Measurements from ENCODE around the gene GDAP1L1. TPM values are rescaled to one million over a fixed set of nuclear protein-coding genes. Genes with fewer than 3 reads are reported as not detected.

Gene GDAP1L1
- total RNA-seq, 1 experiment from 2014 or later = 0.54 TPM

GRCh38 chr20:44212792-44213191 is 34.3 kb upstream of the GDAP1L1 start:
- H3K4me1 ChIP-seq (ENCODE audit: insufficient read depth, low read length, poor library complexity, severe bottlenecking) = peaks cover 20% of the 10 kb centered on the region
- CTCF ChIA-PET = no interaction called here
- intact Hi-C loops (cut with micrococcal nuclease; ENCODE audit: unreplicated experiment) = loop anchor here (10.0 kb wide), 1 partner anchor 522 kb away; no protein-coding TSS in a partner anchor
- BruUV-seq (replicated peaks) = no TSS peak
- no peaks in the 10 kb centered on the region for H3K36me3 ChIP-seq (ENCODE audit: insufficient read depth, low read length, poor library complexity, severe bottlenecking)
- no peaks in the 10 kb centered on the region for H3K9me3 ChIP-seq (ENCODE audit: low read depth, low read length, poor library complexity, severe bottlenecking)
- no peak for DNase-seq (ENCODE audit: low spot score)
- POLR2A ChIA-PET (ENCODE audit: low non-redundant PET) = no interaction called here
- no peak overlapping the region for H3K27ac ChIP-seq (ENCODE audit: low read depth, low read length, poor library complexity, severe bottlenecking)
- TF ChIP-seq EZH2 (IDR thresholded peaks at IDR 0.05; ENCODE audit: borderline replicate concordance, low read depth, low read length, poor library complexity, severe bottlenecking) = no peak
- TF ChIP-seq CTCF (conservative IDR thresholded peaks at IDR 0.05; ENCODE audit: low read depth, low read length) = no peak
- H3K4me3 ChIP-seq (ENCODE audit: low read depth, low read length, poor library complexity, severe bottlenecking) = no peak overlapping the region
- H3K27me3 ChIP-seq (replicated peaks; ENCODE audit: insufficient read depth, low read depth, low read length, poor library complexity) = no peaks in the 10 kb centered on the region

GRCh38 chr20:44215125-44215524 is 32.0 kb upstream of the GDAP1L1 start:
- intact Hi-C loops (cut with micrococcal nuclease; ENCODE audit: unreplicated experiment) = loop anchor here (1.0 to 10.0 kb wide), 4 partner anchors 96 to 520 kb away; partner anchors contain the start of gene FITM2
- H3K4me1 ChIP-seq (ENCODE audit: insufficient read depth, low read length, poor library complexity, severe bottlenecking) = peaks cover 5% of the 10 kb centered on the region
- no peaks in the 10 kb centered on the region for H3K9me3 ChIP-seq (ENCODE audit: low read depth, low read length, poor library complexity, severe bottlenecking)
- TF ChIP-seq EZH2 (IDR thresholded peaks at IDR 0.05; ENCODE audit: borderline replicate concordance, low read depth, low read length, poor library complexity, severe bottlenecking) (no peak), CTCF (conservative IDR thresholded peaks at IDR 0.05; ENCODE audit: low read depth, low read length) (peak; percentile 85)
- H3K27ac ChIP-seq (ENCODE audit: low read depth, low read length, poor library complexity, severe bottlenecking) = no peak overlapping the region
- no TSS peak for BruUV-seq (replicated peaks)
- ChIA-PET CTCF (no interaction called here), POLR2A (ENCODE audit: low non-redundant PET) (no interaction called here)
- no peak overlapping the region for H3K4me3 ChIP-seq (ENCODE audit: low read depth, low read length, poor library complexity, severe bottlenecking)
- H3K27me3 ChIP-seq (replicated peaks; ENCODE audit: insufficient read depth, low read depth, low read length, poor library complexity) = no peaks in the 10 kb centered on the region
- DNase-seq (ENCODE audit: low spot score) = peak; percentile 74
- H3K36me3 ChIP-seq (ENCODE audit: insufficient read depth, low read length, poor library complexity, severe bottlenecking) = no peaks in the 10 kb centered on the region

DNA sequence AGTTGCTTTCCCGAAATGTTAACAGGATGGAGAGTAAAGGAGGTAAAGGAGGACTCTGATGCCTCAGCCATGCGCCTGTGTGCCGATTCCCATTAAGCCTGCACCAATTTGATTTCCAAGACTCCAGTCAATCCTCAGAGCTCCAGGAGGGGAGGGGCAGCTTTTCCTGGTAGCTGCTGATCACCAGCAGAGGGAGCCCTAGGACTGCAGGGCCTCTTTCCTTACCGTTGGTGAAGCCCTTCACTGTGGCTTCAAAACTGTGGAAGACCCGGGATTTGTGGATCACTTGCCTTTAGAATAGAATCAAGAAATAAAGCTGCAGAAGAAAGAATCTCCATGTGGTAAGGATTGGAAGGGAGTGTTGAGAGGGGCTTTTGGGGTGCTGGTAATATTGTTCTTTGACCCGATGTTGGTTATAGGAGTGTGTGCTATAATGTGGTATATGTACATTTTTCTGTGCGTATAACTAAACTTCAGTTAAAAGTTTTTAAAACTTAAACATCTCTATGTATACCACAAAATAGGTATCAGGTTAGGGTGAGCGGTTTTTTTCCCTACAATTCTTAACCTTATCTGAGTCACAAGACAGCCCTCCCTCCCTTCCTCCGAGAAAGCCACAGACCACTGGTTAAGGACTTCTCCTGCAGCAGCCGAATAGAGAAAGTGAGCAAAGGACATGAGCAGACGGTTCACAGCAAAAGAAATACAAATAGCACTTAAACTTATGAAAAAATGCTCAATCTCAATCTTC is 29.6 kb upstream of the GDAP1L1 start:
- DNase-seq (ENCODE audit: low spot score) = peak; percentile 74
- CTCF ChIA-PET = interaction anchor here (0.6 to 3.6 kb wide), 4 partner anchors 9 to 243 kb away, joined by 3 to 28 read pairs (median 5); partner anchors contain the start of gene FITM2
- no peak overlapping the region for H3K4me3 ChIP-seq (ENCODE audit: low read depth, low read length, poor library complexity, severe bottlenecking)
- H3K9me3 ChIP-seq (ENCODE audit: low read depth, low read length, poor library complexity, severe bottlenecking) = no peaks in the 10 kb centered on the region
- intact Hi-C loops (cut with micrococcal nuclease; ENCODE audit: unreplicated experiment) = loop anchor here (1.0 to 10.0 kb wide), 3 partner anchors 169 to 517 kb away; no protein-coding TSS in a partner anchor
- no peaks in the 10 kb centered on the region for H3K36me3 ChIP-seq (ENCODE audit: insufficient read depth, low read length, poor library complexity, severe bottlenecking)
- H3K4me1 ChIP-seq (ENCODE audit: insufficient read depth, low read length, poor library complexity, severe bottlenecking) = no peaks in the 10 kb centered on the region
- TF ChIP-seq EZH2 (IDR thresholded peaks at IDR 0.05; ENCODE audit: borderline replicate concordance, low read depth, low read length, poor library complexity, severe bottlenecking) (no peak), CTCF (conservative IDR thresholded peaks at IDR 0.05; ENCODE audit: low read depth, low read length) (peak; percentile 86)
- no peaks in the 10 kb centered on the region for H3K27me3 ChIP-seq (replicated peaks; ENCODE audit: insufficient read depth, low read depth, low read length, poor library complexity)
- BruUV-seq (replicated peaks) = no TSS peak
- H3K27ac ChIP-seq (ENCODE audit: low read depth, low read length, poor library complexity, severe bottlenecking) = no peak overlapping the region
- POLR2A ChIA-PET (ENCODE audit: low non-redundant PET) = no interaction called here

Measured in A673 (cell line).